Breast epithelium (tissue), 3 donors: Measurements from ENCODE around the gene RGL1.

Experiments used
- CTCF ChIP-seq, 3 donors: fragments of 450-650 bp; IDR thresholded peaks; one replicate each; pipeline ENCODE4 v1.5.1; 2016 to 2017; ENCODE audit warnings: antibody characterized with exemption in 3 of 3, mild to moderate bottlenecking in 3 of 3, moderate library complexity in 3 of 3
- POLR2A ChIP-seq: fragments of 450-650 bp; IDR thresholded peaks from one replicate; pipeline ENCODE4 v1.6.1; 2016; ENCODE audit warnings: antibody characterized with exemption, mild to moderate bottlenecking, moderate library complexity

DNA sequence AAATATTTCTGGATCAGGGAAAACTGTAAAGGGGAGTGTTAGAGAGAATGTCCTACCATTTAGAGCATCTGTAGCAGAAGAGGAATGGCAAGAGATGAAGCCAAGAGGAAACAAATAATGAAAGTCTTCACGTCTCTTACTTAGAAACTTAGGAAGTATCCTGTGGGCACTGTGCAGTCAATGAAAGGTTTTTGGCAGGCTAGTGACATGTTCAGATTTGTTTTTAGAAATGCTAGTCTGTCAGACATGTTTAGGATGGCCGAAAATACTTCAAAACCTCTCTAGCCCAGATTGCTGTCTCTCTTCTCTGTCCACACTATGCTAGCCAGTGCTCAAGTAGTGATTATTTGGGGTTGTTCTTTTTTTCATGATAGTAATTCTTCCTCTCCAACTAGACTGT, 48.6 kb upstream of the RGL1 start:
- TF ChIP-seq POLR2A: no peak
- no peak for TF ChIP-seq CTCF (IDR thresholded peaks at IDR 0.05)
